Stomach (tissue), 4 donors: ENCODE data around the gene PTBP3.

ENCODE experiments used
- CTCF ChIP-seq, 7 experiments: fragments of 450-650 bp in 4 of 7; fragments of 200-600 bp in 3 of 7; sonication (generic) in 3 of 7; IDR thresholded peaks; one replicate each; pipeline ENCODE4 v1.5.1; 2016 to 2019; ENCODE audit warnings: antibody characterized with exemption in 7 of 7, control low read depth in 2 of 7, mild to moderate bottlenecking in 1 of 7
- POLR2A ChIP-seq, 4 donors: fragments of 450-650 bp; IDR thresholded peaks; one replicate each; pipeline ENCODE4 v1.6.1; 2016; ENCODE audit warnings: antibody characterized with exemption in 4 of 4, control low read depth in 2 of 4, mild to moderate bottlenecking in 1 of 4, moderate library complexity in 1 of 4
- POLR2AphosphoS5 ChIP-seq, 3 donors: sonication (generic); formaldehyde crosslinking; IDR thresholded peaks; one replicate each; pipeline ENCODE4 v1.6.1; 2016; ENCODE audit warnings: antibody characterized with exemption in 3 of 3

DNA sequence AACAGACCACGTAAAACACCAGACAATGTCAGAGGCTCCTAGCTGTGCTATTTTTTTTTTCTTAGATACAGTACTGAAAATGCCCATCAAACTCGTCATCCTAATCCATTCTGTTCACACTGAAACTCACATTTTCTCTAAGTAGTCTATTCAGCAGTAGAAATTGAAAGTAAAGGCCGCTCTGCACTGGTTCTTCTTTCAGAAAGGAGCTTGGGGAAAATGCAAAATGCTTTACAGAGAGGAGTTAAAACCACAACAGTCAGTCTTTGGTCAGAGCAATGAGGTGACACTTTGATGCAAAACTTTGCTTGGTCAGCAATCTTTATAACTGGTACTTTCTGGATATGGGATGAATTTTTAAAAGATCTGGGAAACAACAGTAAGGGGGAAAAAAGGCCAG lies 114.5 kb downstream of the PTBP3 start:
- TF ChIP-seq CTCF (IDR thresholded peaks at IDR 0.05) (no peak), POLR2A (IDR thresholded peaks at IDR 0.05) (no peak), POLR2AphosphoS5 (IDR thresholded peaks at IDR 0.05) (no peak)
